HG03103 (cell line): ENCODE results near the gene GBX1.

Experiments
- ATAC-seq: cut with Tn5 transposase; IDR thresholded peaks from one replicate; pipeline ENCODE4 v1.9.1; 2021; ENCODE audit warnings: low read depth; ENCODE audit not compliant: unreplicated experiment

The GBX1 gene

DNA sequence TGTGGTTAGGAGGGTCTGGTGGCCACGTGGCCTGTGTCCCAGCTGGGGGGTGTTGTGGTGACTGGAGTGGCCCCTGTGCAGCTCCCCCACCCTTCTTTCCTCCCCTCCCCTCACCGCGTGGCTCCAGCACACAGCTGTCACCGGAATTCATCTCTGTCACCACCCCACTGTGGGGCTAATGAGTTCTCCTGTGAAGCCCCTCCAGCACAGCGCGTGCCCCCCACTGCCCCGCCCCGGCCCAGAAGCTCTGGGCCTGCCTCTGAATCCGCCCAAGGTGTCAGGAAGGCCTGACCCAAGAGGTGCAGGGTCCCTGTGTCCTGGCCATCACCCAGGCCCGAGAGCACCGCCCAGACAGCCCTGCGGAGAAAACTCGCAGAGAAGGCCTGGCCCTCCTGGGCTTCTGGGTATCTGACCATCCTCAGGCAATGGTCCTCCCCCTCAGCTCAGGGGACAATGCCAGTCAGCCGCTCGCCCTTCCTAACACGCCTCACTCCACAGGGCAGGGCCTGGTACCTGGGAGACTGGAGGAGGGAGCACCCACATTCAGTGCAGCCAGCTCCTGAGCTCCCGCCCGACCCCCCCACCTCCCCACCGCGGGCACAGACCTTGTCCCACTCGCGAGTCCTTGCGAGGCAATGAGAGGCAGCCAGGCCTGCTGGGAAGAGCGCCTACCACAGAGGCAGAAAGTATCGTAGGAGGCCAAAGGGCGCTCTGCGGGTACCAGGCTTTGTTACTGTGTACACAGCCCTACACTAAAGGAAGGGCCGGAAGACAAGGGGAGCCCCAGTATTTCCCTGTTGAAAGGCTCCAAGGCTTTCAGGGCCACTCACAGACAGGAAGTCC, 38.2 kb downstream of the GBX1 start:
- no peak for ATAC-seq

DNA sequence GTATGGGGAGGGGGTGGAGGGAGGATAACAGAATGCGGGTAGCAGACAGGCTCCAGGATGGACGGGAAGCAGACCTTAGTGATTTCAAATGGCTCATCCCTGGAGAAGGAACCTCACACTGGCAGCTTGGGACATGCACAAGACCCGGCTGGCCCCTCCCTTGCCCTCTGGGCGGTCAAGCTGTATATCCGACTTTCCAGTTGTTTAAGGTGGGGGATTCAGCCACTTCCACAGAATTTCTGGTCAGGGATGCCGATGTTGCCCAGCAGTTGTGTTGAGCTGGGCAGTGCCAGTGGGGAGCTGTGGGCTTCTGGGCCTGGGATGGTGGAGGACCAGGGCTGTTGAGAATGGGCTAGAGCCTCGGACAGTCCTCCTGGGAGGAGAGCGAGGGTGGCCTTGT, 38.8 kb downstream of the GBX1 start:
- no peak for ATAC-seq

DNA sequence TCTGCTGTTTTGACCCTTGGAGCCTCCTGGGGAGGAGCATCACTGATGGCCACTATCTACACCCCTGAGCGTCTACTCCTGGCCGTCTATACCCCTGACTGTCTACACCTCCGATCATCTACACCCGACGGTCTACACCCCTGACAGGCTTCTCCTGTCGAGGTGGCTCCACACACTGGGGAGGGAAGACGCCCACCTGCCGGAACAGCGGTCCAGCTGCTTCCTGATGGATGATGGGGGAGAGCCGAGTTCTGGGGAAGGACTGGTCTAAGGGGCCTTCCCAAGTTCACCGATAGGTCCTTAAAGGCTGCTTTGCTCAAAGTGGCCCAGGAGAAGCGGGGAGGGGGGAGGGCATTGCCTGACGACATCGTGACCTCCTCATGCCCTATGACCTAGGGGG, 39.4 kb downstream of the GBX1 start:
- no peak for ATAC-seq

DNA sequence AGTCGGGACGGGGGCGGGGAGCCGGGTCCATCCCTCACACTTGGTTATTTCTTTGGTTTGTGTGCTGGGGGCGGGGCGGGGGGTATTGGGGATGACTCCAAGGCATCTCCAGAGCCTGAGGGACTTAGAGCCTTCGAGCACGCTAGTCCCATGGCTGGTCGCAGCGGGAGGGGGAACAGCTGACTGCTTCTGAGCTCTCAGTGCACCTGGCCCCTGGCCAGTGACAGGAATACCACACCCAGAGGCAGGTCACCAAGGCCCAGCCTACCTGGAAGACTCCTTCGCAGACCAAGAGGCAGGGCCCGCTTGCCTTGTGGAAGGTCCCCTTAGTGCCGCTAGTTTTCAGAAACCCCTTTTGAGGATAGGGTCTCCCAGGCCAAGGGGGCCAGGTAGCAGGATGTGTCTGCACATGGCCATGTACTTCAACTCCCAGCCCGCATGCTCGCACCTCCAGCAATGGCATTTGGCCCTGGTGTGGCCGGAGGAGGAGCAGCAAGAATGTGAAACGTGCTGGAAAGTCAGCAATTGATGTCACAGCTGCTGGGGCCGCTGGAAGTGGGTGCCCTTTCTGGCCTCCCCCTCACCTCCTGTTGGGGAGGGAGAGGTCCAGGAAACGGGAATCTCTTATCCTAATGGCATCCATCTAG, 40.9 kb downstream of the GBX1 start:
- ATAC-seq = no peak

DNA sequence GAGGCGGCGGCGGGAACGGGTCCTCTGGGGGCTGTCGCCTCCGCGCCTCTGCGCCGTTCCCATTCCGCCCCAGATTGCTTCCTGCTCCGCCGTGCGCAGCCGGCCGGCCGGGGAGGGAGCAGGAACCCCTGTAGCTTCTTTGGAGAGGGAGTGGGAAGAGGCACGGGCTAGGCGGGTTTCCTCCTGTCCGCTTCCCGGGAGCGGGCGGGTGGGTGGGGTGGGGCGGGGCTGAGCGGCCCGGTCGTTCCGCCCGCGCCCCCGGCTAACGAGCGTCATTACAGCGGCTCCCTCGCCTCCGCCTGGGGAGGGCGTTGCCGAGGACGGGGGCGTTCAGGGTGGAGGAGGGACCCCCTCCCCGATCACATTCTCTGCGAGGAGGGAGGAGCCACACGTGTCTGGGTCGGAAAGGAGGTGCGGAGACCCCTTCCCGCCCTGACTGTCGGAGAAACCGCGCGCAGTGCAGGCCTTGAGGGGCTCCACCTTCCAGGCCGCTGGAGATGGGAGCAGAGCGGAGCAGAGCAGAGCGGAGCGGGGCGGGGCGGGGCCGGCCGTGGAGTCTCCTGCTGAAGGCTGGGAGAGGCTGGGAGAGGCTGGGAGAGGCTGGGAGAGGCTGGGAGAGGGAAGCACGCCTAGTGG, 41.5 kb downstream of the GBX1 start:
- no peak for ATAC-seq

DNA sequence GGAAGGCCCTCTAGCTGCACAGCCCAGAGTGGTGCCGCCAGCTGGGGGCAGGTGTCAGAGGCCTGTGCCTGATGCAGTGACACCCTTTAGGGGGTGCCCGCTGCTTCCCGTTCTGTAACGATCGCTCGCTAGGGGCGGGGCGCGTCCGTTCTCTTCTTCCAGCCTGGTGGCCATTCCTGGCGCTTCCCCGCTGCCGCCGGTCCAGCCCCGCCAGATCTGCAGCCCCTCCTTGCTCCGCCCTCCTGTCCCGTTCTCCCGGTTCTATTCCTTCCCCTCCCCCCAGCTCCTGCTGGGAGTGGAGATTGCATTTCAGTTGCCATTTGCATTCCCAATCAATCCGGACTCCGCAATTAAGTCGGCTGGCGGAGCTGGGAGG, 42.0 kb downstream of the GBX1 start:
- ATAC-seq = no peak

DNA sequence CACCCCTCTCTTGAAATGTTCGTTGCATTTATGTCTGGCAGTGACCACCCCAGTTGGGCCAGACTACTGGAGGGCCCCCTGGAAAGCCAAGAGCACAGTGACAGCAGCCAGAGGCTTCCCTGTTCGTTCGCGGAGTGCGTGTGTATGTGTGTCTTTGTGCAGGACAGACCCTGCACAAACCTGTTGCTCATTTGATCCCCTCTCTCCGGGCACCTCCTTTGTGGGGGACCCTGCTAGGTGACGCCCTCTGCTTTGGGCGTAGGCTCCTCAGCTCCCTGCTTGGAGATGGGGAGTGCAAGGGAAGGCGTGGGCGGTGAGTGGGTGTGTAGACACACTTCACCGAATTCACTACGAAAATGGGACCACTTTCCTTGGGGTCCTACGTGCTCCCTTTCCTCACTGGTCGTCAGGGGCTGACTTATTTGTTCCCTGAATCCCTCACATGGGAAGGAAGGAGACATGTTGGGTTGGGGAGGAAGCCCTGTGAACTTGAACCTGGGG, 42.5 kb downstream of the GBX1 start:
- ATAC-seq = no peak

DNA sequence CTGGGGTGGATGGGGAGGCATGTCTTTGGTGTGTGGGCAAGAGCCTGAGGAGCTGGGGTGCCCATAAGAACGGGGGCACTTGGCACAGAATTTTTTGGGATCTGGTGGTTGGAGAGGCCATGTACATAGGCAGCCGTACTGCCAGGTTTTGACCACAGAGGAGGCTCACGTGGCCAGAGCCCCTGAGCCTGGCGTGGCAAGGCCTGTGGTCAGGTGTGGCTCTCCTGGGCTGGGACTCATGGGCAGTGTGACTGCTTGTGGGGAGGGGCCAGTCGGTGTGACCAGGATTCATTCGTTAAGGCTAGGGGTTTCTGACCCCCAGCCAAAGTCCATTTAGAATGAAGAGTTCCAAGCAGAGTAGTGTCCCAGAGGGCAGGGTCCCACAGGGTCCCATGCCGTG, 43.0 kb downstream of the GBX1 start:
- ATAC-seq = no peak

DNA sequence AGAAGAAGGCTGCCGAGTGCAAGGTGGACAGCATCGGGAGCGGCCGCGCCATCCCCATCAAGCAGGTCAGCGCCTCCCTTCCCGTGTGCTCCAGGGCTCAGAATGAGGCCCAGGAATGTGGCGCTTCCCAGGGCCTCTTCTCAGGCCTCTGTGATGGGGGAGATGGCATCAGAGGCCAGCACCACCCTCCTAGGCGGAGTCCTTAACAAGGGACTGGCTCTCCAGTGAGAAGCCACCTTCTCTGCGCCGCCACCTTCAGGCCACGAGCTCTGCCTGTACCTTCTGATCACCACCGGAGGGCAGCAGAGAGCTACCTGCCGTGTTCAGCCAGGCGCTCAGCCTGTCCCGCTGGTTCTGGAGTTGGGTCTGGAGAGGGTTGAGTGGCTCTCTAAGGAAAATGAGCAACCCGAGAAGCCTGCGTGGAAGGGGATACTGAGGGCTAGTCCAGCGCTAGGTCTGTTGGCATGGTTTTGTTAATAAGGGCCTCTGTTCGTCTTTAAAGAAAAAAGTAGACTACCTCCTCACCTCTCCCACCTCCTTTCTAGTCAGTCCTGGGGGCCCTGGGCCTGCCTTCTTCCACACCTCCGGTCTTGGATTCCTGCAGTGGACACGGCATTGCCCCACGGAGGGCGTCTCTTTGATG, 43.6 kb downstream of the GBX1 start:
- ATAC-seq = peak; percentile 69

DNA sequence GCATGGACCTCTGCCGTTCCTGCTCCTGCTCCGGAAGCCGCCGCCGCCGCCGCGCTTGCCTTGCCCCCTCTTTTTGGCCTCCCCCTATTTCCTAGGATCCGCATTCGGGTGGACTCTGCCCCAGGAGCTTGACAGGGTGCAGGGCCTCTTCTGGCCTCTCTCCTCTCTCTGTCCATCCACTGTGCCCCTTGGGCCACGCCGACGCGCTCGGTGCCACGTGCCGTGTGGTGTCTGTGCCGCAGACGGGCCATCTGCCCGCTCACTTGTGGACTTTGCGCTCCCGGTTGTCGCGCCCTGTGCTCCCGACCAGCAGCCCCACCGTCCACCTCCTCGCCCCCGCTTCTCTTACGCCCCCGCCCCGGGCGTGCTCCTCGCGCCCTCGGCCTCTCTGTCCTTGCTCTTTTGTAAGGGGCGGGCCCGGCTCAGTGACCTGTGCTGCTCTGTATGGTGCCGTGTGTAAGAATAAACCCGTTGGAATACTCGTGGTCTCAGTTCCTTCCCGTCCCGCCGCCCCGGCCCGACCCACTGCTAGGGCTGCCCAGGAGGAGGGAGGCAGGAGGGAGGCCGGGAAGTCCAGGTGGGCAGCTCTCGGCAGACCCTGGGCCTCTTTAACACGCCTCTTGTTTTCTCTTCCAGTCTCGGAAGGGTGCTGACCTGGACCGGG, 44.2 kb downstream of the GBX1 start:
- ATAC-seq = no peak

DNA sequence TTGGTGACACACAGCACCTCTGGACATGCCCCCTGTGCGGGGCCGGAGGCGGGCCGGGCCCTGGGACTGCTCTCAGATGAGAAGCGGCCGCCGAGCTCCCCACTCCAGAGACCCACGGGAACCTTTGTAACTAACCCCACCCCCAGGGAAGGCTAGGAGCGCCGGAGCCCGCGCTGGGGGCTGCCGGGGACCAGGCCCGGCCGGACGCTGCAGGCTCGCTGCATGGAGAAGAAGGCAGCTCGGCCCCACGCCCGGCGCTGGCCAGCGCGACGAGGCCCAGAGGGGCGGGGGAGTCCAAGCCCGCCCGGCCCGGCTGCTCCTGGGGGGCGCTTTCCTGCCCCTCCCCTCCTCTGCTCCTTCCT, 44.7 kb downstream of the GBX1 start:
- ATAC-seq = no peak

DNA sequence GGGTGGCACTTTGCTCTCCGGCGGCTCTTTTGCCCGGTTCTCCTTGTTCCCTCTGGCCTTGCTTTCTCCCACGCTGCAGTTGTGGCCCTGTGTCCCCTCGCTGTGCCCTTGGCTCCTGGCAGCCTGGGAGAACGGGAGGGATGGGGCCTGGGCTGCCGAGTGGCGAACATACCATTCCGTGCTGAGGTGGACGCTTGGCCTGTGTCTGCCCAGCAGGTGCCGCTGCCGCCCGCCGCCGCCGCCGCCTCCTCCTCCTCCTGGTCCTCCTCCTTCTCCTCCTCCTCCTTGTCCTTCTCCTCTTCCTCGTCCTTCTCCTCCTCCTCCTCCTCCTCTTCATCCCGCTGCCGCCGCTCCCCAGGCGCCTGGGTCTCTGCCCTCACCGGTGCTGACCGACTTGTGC, 45.2 kb downstream of the GBX1 start:
- ATAC-seq = no peak

DNA sequence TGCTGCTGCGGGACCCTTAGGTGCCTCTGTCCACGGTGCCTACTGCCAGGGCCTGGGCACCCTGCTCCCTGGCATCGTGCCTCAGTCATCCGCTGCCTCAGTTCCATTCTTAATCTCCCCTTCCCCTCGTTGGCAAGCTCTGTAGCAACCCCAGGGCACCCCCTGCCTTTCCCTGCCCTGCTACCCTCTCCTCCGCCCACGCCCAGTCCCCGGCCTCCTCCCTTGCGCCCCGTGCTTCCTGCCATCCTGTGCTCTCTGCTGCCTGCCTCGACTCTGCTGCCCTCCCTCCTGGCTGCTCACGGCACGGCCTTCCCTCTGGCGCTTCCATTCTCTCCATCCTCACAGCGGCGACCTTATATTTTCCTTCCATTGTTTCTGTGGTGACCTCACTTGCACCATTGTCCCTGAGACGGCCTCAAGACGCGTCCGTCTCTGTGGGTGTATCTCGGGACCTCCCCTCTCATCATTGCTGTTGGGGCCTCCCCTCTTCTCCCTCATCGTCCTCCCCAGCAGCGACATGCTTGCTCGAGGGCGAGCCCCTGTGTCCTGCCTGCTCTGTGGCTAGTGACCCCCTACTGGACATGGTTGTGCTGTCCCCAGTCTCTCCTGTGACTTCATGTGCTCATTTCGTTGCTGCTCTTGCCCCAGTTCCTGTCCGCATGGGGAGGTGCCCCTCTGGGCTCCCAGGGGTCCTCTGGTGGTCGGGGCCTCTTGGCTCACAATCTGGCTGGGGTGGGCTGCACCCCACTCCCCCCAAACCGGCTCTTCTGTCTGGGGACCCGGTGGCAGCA, 45.9 kb downstream of the GBX1 start:
- ATAC-seq = no peak

DNA sequence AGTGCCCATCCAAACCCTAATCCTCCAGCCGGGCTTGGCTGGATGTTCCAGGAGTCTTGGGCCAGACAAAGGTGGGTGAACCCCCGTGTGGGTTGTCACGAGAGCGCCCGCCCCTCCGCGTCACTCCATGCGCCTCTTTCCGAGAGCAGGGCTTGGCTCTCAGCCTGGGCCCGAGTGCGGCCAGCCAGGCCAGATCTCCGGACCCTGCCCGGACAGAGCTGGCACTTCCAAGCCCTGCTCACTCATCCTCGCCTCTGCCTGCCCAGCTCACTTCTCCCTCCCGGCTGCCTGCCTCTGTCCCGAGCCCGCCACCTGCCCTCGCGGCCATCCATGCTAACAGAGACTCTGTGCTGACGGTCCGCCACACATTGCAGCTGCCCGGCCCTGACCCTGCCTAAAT, 46.6 kb downstream of the GBX1 start:
- no peak for ATAC-seq

DNA sequence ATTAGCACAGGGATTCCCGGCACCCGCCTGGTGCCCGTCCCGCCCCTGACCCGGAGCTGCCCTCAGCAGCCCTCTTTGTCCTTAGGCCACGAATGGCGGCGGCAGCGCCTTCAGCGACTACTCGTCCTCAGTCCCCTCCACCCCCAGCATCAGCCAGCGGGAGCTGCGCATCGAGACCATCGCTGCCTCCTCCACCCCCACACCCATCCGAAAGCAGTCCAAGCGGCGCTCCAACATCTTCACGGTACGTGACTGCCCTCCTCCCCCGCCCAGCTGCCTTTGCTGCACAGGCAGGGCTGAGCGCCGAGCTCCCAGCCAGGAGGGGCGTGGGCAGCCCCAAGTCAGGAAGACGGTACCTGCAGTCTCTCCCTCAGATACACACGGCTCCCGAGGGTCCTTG, 47.6 kb downstream of the GBX1 start:
- ATAC-seq = no peak

DNA sequence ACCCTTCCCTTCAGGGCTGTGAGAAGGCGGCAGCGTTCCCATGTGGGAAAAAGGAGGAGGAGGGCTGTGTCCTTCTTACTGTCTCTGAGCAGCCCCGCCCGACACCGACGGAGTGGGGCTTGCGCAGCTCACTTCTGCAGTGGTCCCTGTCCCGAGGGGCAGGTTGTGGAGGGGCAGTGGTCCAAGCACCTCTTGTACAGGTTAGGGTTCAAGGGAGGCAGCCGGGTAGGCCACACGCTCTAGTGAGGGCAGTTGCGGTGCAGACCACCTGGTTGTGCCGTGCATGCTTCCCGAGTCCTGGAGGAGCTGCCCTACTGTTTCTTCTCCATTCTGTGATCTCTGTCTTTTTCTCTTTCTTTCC, 48.5 kb downstream of the GBX1 start:
- ATAC-seq = no peak

DNA sequence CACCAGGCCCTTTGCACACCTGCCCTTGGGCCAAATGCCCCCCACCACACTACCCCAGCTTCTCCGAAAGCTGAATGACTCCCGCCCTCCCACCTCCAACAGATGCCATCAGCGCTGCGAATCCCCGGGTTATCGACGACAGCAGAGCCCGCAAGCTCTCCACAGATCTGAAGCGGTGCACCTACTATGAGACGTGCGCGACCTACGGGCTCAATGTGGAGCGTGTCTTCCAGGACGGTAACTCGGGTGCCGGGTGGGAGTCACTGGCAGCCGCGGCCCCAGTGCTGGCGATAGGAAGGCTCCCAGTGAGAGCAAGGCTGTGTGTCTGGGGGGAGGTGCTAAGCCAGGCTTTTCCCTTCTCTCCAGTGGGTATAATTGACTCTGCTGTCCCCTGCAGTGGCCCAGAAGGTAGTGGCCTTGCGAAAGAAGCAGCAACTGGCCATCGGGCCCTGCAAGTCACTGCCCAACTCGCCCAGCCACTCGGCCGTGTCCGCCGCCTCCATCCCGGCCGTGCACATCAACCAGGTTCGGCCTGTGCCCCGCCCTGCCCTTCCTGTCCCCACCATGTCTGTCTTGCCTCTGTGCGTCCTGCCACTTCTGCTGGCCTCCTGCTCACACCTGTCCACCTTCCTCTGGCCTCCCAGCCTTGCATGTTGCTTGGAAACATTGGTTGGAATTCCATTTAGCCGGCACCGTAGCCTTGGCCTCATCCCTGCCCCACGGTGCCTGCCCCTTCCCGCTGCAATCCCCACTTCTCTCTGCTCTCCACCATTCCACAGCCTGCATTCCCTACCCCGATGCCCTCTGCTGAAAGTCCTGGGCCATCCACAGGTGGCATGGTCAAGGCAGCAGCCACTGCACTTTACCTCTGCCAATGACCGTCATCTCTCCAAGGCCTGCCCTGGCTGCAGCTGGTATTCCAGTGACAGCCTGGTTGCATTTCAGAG, 49.1 kb downstream of the GBX1 start:
- ATAC-seq = no peak

DNA sequence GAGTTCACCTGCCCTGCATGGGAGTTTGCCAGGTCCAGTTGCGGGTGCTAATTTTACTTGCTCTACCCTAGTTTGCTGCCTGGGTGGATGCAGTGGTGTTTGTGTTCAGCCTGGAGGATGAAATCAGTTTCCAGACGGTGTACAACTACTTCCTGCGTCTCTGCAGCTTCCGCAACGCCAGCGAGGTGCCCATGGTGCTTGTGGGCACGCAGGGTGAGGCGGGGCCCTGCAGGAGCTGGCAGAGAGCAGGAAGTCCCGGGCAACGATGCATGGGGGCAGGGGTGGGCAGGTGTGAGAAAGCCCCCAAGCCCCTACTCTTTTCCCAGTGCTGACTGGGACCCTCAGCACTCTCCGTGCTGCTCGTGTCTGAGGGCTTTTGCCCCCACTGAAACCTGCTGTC, 49.9 kb downstream of the GBX1 start:
- no peak for ATAC-seq
